HG02970 (cell line): ENCODE results near the gene SEC61B.

Experiments used
- ATAC-seq: cut with Tn5 transposase; IDR thresholded peaks from one replicate; pipeline ENCODE4 v1.9.1; 2021; ENCODE audit warnings: mild to moderate bottlenecking, moderate library complexity, moderate number of reproducible peaks; ENCODE audit not compliant: unreplicated experiment, low FRiP score

SEC61B gene

GRCh38 chr9:99266255-99267023, 44.4 kb downstream of the SEC61B start:
- no peak for ATAC-seq

- ATAC-seq: no peak
These were observed 47.3 kb downstream of the SEC61B start for GRCh38 chr9:99269416-99269815.

- ATAC-seq: no peak
These were observed 48.4 kb downstream of the SEC61B start for GRCh38 chr9:99270491-99270890.

- no peak for ATAC-seq
These were observed 50.8 kb downstream of the SEC61B start for GRCh38 chr9:99272836-99273235.

- no peak for ATAC-seq
These were observed 51.9 kb downstream of the SEC61B start for GRCh38 chr9:99274016-99274415.

- ATAC-seq: no peak
These were observed 52.4 kb downstream of the SEC61B start for GRCh38 chr9:99274495-99274894.
